HG03139 (cell line): Measurements from ENCODE around the gene TBC1D23.
"Not testable (repeated sequence)": the region's sequence is repeated elsewhere in the genome, so short reads cannot be mapped to it uniquely, and the experiment has no call there.

Experiments used
- ATAC-seq: cut with Tn5 transposase; IDR thresholded peaks from one replicate; pipeline ENCODE4 v1.9.1; 2021; ENCODE audit not compliant: unreplicated experiment

The TBC1D23 gene

GRCh38 chr3:100254168-100254777 is 6.5 kb upstream of the TBC1D23 start:
- ATAC-seq: no peak

- ATAC-seq: no peak
These were observed 4.1 kb upstream of the TBC1D23 start for GRCh38 chr3:100256731-100257151.

- no peak for ATAC-seq
These were observed 3.2 kb upstream of the TBC1D23 start for GRCh38 chr3:100257586-100257985.

- ATAC-seq: no peak
These were observed 609 bp upstream of the TBC1D23 start for GRCh38 chr3:100260081-100260684.

- no peak for ATAC-seq
These were observed 702 bp downstream of the TBC1D23 start for GRCh38 chr3:100261485-100261903.

GRCh38 chr3:100262925-100263324 is 2.1 kb downstream of the TBC1D23 start:
- not testable (repeated sequence) for ATAC-seq

- ATAC-seq: no peak
These were observed 2.8 kb downstream of the TBC1D23 start for GRCh38 chr3:100263583-100263982.

GRCh38 chr3:100264242-100264641 is 3.5 kb downstream of the TBC1D23 start:
- ATAC-seq: no peak

- no peak for ATAC-seq
These were observed 4.2 kb downstream of the TBC1D23 start for GRCh38 chr3:100265016-100265415.

- ATAC-seq: no peak
These were observed 5.7 kb downstream of the TBC1D23 start for GRCh38 chr3:100266531-100266930.

- no peak for ATAC-seq
These were observed 7.4 kb downstream of the TBC1D23 start for GRCh38 chr3:100268156-100268555.

GRCh38 chr3:100269001-100269400 is 8.2 kb downstream of the TBC1D23 start:
- ATAC-seq: no peak

GRCh38 chr3:100269410-100270214 is 8.8 kb downstream of the TBC1D23 start:
- no peak for ATAC-seq

- no peak for ATAC-seq
These were observed 9.4 kb downstream of the TBC1D23 start for GRCh38 chr3:100270215-100270583.

GRCh38 chr3:100271522-100271921 is 10.7 kb downstream of the TBC1D23 start:
- no peak for ATAC-seq

- ATAC-seq: not testable (repeated sequence)
These were observed 12.2 kb downstream of the TBC1D23 start for GRCh38 chr3:100272797-100273611.

- ATAC-seq: no peak
These were observed 13.6 kb downstream of the TBC1D23 start for GRCh38 chr3:100274361-100274760.

GRCh38 chr3:100277255-100277800 is 16.5 kb downstream of the TBC1D23 start:
- ATAC-seq: no peak

GRCh38 chr3:100278910-100279309 is 18.1 kb downstream of the TBC1D23 start:
- no peak for ATAC-seq

- no peak for ATAC-seq
These were observed 27.6 kb downstream of the TBC1D23 start for GRCh38 chr3:100288288-100288894.

GRCh38 chr3:100289339-100289738 is 28.5 kb downstream of the TBC1D23 start:
- no peak for ATAC-seq
